Smooth muscle cell (in vitro differentiated cells): ENCODE data around the gene DNAH5. TPM values are rescaled to one million over a fixed set of nuclear protein-coding genes. Genes with fewer than 3 reads are reported as not detected.

Experiments used
- DNase-seq: peaks from one replicate; lab custom pipeline; 2025; ENCODE audit not compliant: unreplicated experiment; lab: John Stamatoyannopoulos, UW
- H2AFZ ChIP-seq: fragments of 200-600 bp; sonication (generic); 2 replicates; pipeline ENCODE4 v1.6.0; 2016; ENCODE audit warnings: antibody characterized with exemption, low read depth, mild to moderate bottlenecking
- H3F3A ChIP-seq: fragments of 200-600 bp; sonication (generic); 2 replicates; pipeline ENCODE4 v1.6.0; 2017; ENCODE audit warnings: antibody characterized with exemption, low read depth
- H3K27ac ChIP-seq: fragments of 200-600 bp; sonication (generic); 2 replicates; pipeline ENCODE4 v1.5.1; 2016; ENCODE audit warnings: low read depth, mild to moderate bottlenecking
- H3K27me3 ChIP-seq: fragments of 200-600 bp; sonication (generic); 2 replicates; pipeline ENCODE4 v1.6.1; 2016; ENCODE audit warnings: low read depth, mild to moderate bottlenecking
- H3K36me3 ChIP-seq: fragments of 200-600 bp; sonication (generic); 2 replicates; pipeline ENCODE4 v1.5.1; 2016; ENCODE audit warnings: low read depth
- H3K4me1 ChIP-seq: fragments of 200-600 bp; sonication (generic); 2 replicates; pipeline ENCODE4 v1.5.1; 2016; ENCODE audit warnings: low read depth
- H3K4me2 ChIP-seq: fragments of 200-600 bp; sonication (generic); 2 replicates; pipeline ENCODE4 v1.6.0; 2016; ENCODE audit warnings: mild to moderate bottlenecking
- H3K4me3 ChIP-seq: fragments of 200-600 bp; sonication (generic); 2 replicates; pipeline ENCODE4 v1.5.1; 2016; ENCODE audit warnings: mild to moderate bottlenecking
- H3K79me2 ChIP-seq: fragments of 200-600 bp; sonication (generic); 2 replicates; pipeline ENCODE4 v1.6.0; 2016; ENCODE audit warnings: low read depth, mild to moderate bottlenecking
- H3K9ac ChIP-seq: fragments of 200-600 bp; sonication (generic); 2 replicates; pipeline ENCODE4 v1.6.0; 2016; ENCODE audit warnings: low read depth
- H3K9me3 ChIP-seq: fragments of 200-600 bp; sonication (generic); replicated peaks from 2 replicates; pipeline ENCODE4 v1.5.1; 2016; ENCODE audit warnings: low read depth
- H4K20me1 ChIP-seq: fragments of 200-600 bp; sonication (generic); 2 replicates; pipeline ENCODE4 v1.6.0; 2016; ENCODE audit warnings: low read depth
- CTCF ChIP-seq: fragments of 200-600 bp; sonication (generic); IDR thresholded peaks from 2 replicates; pipeline ENCODE4 v1.5.1; 2017; ENCODE audit warnings: borderline replicate concordance, mild to moderate bottlenecking, antibody characterized with exemption; ENCODE audit not compliant: insufficient read depth, poor library complexity, severe bottlenecking
- WGBS: methylation state at CpG from one replicate; pipeline ENCODE4 v1.1.7; 2016; ENCODE audit warnings: low lambda C conversion rate; 5-methylcytosine and 5-hydroxymethylcytosine counted together
- polyA plus RNA-seq: library from polyadenylated mRNA; unstranded; fragments of >200 nt; fragmentation: Nextera tagmentation; extraction: Ambion mirVana; gene quantifications from 2 replicates; pipeline ENCODE4 v1.2.1, GENCODE V29; 2016
- total RNA-seq: library from RNA; depleted of rRNA; stranded (reverse); fragments of >200 nt; gene quantifications from 2 replicates; pipeline ENCODE4 v1.2.3, GENCODE V29; 2014

DNAH5 gene
- total and polyA plus RNA-seq, 2 experiments from 2014 or later = 0.04 to 0.33 TPM

GRCh38 chr5:13785781-13786415, 158.6 kb downstream of the DNAH5 start:
- H3K4me2 ChIP-seq = no peak overlapping the region
- no peaks in the 10 kb centered on the region for H4K20me1 ChIP-seq
- WGBS = 93% methylated on average over 6 of the region's 6 CpGs
- no peak overlapping the region for H3K27ac ChIP-seq
- no peaks in the 10 kb centered on the region for H3K79me2 ChIP-seq
- no peaks in the 10 kb centered on the region for H3K27me3 ChIP-seq
- no peaks in the 10 kb centered on the region for H3K9me3 ChIP-seq
- no peaks in the 10 kb centered on the region for H3K4me1 ChIP-seq
- H3K36me3 ChIP-seq = no peaks in the 10 kb centered on the region
- H2AFZ ChIP-seq = no peak overlapping the region
- no peak for DNase-seq
- no peak overlapping the region for H3K4me3 ChIP-seq
- no peaks in the 10 kb centered on the region for H3F3A ChIP-seq
- H3K9ac ChIP-seq = no peak overlapping the region
- TF ChIP-seq CTCF = no peak

DNA sequence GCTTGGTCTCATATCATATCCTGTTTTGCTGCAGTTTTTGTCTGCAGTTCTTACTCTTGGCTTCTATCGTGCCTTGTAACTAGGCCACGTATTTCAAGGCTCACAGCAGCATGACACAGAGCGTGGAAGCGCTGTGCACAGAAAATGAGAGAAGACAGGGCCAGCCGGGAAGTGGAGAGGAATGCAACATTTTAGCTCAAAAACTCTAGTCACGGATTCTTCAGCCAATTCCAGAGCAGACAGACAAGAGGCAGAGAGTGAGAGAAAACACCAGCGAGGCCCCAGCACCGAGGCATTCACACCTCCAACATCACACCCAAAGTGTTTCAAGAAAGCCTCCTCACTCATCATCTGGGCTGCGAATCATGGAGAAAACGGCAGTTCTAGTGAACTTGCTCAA, 160.8 kb downstream of the DNAH5 start:
- H3F3A ChIP-seq = no peaks in the 10 kb centered on the region
- H3K79me2 ChIP-seq = no peaks in the 10 kb centered on the region
- no peaks in the 10 kb centered on the region for H4K20me1 ChIP-seq
- H3K4me1 ChIP-seq = no peaks in the 10 kb centered on the region
- no peak overlapping the region for H3K27ac ChIP-seq
- WGBS = 85% methylated on average over 10 of the region's 10 CpGs
- H3K4me2 ChIP-seq = no peak overlapping the region
- TF ChIP-seq CTCF = no peak
- H3K9ac ChIP-seq = no peak overlapping the region
- no peaks in the 10 kb centered on the region for H3K9me3 ChIP-seq
- no peaks in the 10 kb centered on the region for H3K36me3 ChIP-seq
- no peak overlapping the region for H2AFZ ChIP-seq
- no peaks in the 10 kb centered on the region for H3K27me3 ChIP-seq
- DNase-seq = no peak
- H3K4me3 ChIP-seq = no peak overlapping the region

- Histone ChIP-seq H3K4me3 (no peak overlapping the region), H3K36me3 (no peaks in the 10 kb centered on the region), H3K79me2 (no peaks in the 10 kb centered on the region), H3K4me2 (no peak overlapping the region), H3F3A (no peaks in the 10 kb centered on the region), H3K4me1 (no peaks in the 10 kb centered on the region), H2AFZ (no peak overlapping the region), H3K27me3 (no peaks in the 10 kb centered on the region), H3K27ac (no peak overlapping the region), H4K20me1 (no peaks in the 10 kb centered on the region), H3K9ac (no peak overlapping the region), H3K9me3 (no peaks in the 10 kb centered on the region)
- no peak for TF ChIP-seq CTCF
- no peak for DNase-seq
- 92% methylated on average over 1 of the region's 1 CpG for WGBS
Observed at GRCh38 chr5:13780081-13780480, 164.4 kb downstream of the DNAH5 start.

GRCh38 chr5:13773649-13774048, 170.8 kb downstream of the DNAH5 start:
- Histone ChIP-seq H2AFZ (no peak overlapping the region), H3K9ac (no peak overlapping the region), H3K4me3 (no peak overlapping the region), H3K4me2 (no peak overlapping the region), H4K20me1 (no peaks in the 10 kb centered on the region), H3K9me3 (no peaks in the 10 kb centered on the region), H3K27ac (no peak overlapping the region), H3K27me3 (no peaks in the 10 kb centered on the region), H3K4me1 (no peaks in the 10 kb centered on the region), H3F3A (no peaks in the 10 kb centered on the region), H3K36me3 (no peaks in the 10 kb centered on the region), H3K79me2 (no peaks in the 10 kb centered on the region)
- no peak for TF ChIP-seq CTCF
- DNase-seq = no peak
- WGBS = 75% methylated on average over 2 of the region's 2 CpGs
